GM10847 (cell line): ENCODE results near the gene ADAM19.

Experiments
- POLR2A ChIP-seq: IDR thresholded peaks from 2 replicates; pipeline ENCODE4 v1.6.1; 2011; ENCODE audit not compliant: insufficient read length; ENCODE audit errors: extremely low read depth

Gene ADAM19

GRCh38 chr5:157494178-157494832 is 81.3 kb downstream of the ADAM19 start:
- TF ChIP-seq POLR2A = no peak

DNA sequence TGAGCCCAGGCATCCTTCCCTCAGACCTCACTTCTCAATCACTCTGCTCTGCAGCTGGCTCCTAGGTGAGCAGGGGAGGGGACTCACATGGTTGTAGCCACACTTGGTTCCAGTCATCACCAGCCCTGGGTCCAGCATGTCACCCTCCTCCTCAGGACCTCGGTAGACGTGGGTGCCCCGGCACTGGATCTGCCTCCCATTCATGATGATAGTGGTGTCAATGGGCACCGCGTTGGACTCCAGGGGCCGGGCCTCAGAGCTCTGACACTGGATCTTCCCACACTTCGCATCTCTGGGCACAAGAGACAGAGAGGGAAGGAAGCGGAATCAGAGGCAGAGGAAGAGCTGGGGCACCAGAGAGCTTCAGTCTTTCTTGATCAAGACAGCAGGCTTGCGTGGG is 82.7 kb downstream of the ADAM19 start:
- TF ChIP-seq POLR2A = no peak

GRCh38 chr5:157491471-157491995 is 84.0 kb downstream of the ADAM19 start:
- no peak for TF ChIP-seq POLR2A

- TF ChIP-seq POLR2A = no peak
These were observed 88.2 kb downstream of the ADAM19 start for GRCh38 chr5:157487358-157487757.

DNA sequence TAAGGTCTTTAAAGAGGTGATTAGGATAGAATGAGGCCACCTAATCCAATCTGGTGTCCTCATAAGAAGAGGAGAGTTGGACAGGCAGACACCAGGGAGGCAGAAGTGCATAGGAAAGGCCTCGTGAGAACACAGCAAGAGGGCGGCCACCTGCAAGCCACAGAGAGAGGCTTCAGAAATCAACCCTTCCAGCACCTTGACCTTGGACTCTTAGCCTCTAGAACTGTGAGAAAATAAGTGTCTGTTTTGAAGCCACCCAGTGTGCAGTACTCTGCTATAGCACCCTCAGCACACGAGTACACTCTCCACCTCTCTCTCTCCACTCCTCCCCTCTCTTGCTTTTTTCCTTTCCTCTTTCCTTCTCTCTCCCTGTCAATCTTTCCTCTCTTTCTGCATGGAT is 88.7 kb downstream of the ADAM19 start:
- TF ChIP-seq POLR2A = no peak

GRCh38 chr5:157486221-157486681 is 89.3 kb downstream of the ADAM19 start:
- no peak for TF ChIP-seq POLR2A

DNA sequence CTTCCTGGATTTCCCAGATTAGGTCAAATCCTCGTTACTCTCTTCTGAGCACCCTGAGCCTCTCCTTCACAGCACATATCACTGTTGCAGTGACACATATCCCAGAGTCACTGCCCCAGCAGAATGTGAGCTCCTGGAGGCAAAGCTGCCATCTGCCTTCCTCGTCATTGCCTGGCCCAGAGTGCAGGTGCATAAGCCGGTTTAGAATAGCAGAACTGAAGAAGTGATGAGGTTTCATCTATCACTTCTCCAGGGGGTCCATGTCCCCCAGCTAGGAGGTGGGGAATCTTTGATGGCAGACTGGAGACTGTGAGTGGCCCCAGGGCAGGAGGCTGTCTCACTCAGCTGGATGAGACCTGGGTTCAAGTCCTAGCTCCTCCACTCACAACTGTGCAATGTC is 89.8 kb downstream of the ADAM19 start:
- no peak for TF ChIP-seq POLR2A

GRCh38 chr5:157485340-157485739 is 90.2 kb downstream of the ADAM19 start:
- TF ChIP-seq POLR2A = no peak

- no peak for TF ChIP-seq POLR2A
These were observed 90.8 kb downstream of the ADAM19 start for GRCh38 chr5:157484768-157485167.

GRCh38 chr5:157481666-157482065 is 93.9 kb downstream of the ADAM19 start:
- TF ChIP-seq POLR2A = no peak

DNA sequence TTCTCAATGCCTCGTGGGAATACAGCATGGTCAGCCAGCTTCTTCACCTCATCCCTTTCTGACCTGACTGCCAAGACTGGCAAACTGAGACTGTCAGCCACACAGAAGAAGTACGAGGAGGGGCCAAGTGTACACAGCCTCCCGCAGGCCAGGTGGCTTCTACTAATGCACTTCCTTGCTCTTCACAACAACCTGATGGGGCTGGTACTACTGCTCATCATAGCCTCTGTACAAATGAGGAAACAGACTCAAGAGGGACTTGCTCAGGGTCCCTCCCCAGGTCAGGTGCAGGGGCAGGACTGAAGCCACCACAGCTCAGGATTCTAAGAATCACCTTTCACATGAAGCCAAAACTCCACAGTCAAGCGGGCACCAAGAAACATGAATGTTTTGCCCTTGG is 94.3 kb downstream of the ADAM19 start:
- no peak for TF ChIP-seq POLR2A

DNA sequence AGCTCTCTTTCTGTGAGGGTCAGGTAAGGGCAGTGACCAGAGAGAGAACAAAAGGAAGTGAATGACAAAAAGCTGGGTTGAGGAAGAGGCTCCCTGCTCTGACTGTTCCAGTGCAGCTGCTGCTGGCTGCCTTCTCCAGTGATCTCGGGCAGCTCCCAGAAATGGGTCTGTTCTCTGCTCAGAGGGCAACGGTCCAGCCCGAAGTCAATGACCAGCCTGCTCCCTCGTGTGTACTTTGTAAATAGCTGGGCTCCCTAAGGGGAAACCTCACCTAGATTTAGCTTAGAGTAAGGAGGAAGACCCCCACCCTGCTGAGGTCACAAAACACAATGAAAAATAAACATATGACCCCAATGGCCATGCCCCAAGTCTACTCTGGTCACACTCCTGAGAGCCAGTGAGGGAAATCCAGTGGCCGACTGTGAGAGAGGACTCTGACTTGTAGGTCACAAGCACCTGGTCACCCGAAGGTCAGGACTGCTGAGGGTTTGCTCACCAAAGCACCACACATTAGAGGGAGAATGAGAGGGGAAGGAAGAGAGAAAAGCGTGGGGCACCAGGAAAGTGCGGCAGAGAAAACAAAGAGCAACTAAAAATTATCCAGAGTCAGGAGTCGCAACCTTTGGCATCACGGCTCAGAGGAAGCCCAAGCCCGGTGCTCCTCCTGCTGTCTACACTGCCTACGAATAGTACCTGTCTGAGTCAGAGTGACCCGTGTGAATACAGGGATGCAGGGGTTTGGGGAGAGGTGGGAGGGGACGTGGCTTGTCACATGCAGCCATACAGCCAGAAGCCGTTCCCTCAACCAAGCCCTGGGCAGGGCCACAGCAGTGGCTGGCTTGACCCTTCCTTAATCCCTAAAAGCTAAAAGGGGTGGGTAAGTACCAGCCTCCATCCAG is 95.7 kb downstream of the ADAM19 start:
- no peak for TF ChIP-seq POLR2A

DNA sequence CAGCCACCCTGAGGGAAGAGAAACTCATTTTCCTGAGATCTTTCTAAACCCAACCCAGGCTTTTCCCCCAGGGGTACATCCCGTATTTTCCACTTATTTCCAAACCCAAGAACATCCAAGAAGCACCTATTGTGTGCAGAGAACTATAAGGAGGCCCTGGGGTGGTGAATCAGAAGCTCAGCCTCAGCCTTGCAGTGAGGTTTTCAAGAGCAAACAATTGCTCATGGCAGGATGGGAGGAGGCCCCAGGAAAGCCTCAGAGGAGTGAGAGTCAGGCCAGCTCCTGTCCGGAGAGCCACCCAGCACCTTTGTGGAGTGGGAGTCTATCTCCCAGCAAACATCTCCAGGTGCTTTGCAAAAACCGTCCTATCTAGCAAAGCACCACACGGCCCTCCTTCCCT is 96.4 kb downstream of the ADAM19 start:
- TF ChIP-seq POLR2A = no peak

DNA sequence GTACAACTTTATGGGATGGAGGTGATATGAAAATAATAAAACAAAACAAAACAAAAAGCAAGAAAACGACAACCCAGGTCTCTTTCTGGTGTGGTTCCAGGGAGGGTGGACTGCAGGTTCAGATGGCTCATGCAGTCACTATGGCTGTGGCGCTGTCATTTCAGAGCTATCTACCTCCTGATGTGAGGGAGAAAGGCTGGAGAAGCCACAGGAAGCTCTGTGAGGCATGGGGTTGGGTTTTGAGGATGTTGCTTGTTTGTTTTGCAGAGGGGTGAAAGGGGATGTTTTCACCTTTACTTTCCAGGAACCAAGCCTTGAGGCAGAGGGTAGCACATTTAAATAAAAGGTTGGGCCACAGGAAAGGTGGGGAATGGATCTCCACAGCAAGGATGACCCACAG is 96.8 kb downstream of the ADAM19 start:
- no peak for TF ChIP-seq POLR2A

GRCh38 chr5:157477814-157478494 is 97.6 kb downstream of the ADAM19 start:
- TF ChIP-seq POLR2A = no peak
